DMS153 treated with DMSO at 0.1 percent for 48 hours (cell line): Measurements from ENCODE around the gene LIN28B.
"Not testable (repeated sequence)": the region's sequence is repeated elsewhere in the genome, so short reads cannot be mapped to it uniquely, and the experiment has no call there.

Source experiments
- DNase-seq: peaks from one replicate; lab custom pipeline; 2025; ENCODE audit not compliant: unreplicated experiment; lab: John Stamatoyannopoulos, UW

LIN28B gene

GRCh38 chr6:105066233-105066632, 109.3 kb downstream of the LIN28B start:
- no peak for DNase-seq

GRCh38 chr6:105066836-105067235, 109.9 kb downstream of the LIN28B start:
- DNase-seq, result no peak

GRCh38 chr6:105067329-105067728, 110.4 kb downstream of the LIN28B start:
- no peak for DNase-seq

GRCh38 chr6:105068407-105068806, 111.5 kb downstream of the LIN28B start:
- no peak for DNase-seq

- no peak for DNase-seq
Observed at GRCh38 chr6:105069821-105070445, 113.0 kb downstream of the LIN28B start.

- no peak for DNase-seq
Observed at GRCh38 chr6:105072798-105073199, 115.9 kb downstream of the LIN28B start.

GRCh38 chr6:105075210-105075609, 118.3 kb downstream of the LIN28B start:
- no peak for DNase-seq

GRCh38 chr6:105076418-105076817, 119.5 kb downstream of the LIN28B start:
- not testable (repeated sequence) for DNase-seq

GRCh38 chr6:105077596-105078385, 120.9 kb downstream of the LIN28B start:
- DNase-seq, result no peak

- DNase-seq, result no peak
Observed at GRCh38 chr6:105078386-105078708, 121.4 kb downstream of the LIN28B start.

- no peak for DNase-seq
Observed at GRCh38 chr6:105080279-105080678, 123.4 kb downstream of the LIN28B start.

- DNase-seq, result not testable (repeated sequence)
Observed at GRCh38 chr6:105081662-105082061, 124.8 kb downstream of the LIN28B start.

GRCh38 chr6:105087571-105088211, 130.8 kb downstream of the LIN28B start:
- DNase-seq, result peak; percentile 67

GRCh38 chr6:105091140-105091829, 134.4 kb downstream of the LIN28B start:
- DNase-seq, result no peak

- no peak for DNase-seq
Observed at GRCh38 chr6:105094133-105094640, 137.3 kb downstream of the LIN28B start.

GRCh38 chr6:105095139-105095538, 138.2 kb downstream of the LIN28B start:
- DNase-seq, result no peak

GRCh38 chr6:105097288-105097687, 140.4 kb downstream of the LIN28B start:
- no peak for DNase-seq

- no peak for DNase-seq
Observed at GRCh38 chr6:105099371-105099770, 142.5 kb downstream of the LIN28B start.

- no peak for DNase-seq
Observed at GRCh38 chr6:105102186-105102585, 145.3 kb downstream of the LIN28B start.

- DNase-seq, result no peak
Observed at GRCh38 chr6:105105094-105105493, 148.2 kb downstream of the LIN28B start.

GRCh38 chr6:105106260-105106659, 149.4 kb downstream of the LIN28B start:
- no peak for DNase-seq
